ENCODE measurements around the gene SAMD4A. TPM values are rescaled to one million over a fixed set of nuclear protein-coding genes. Genes with fewer than 3 reads are reported as not detected.

SAMD4A gene
- total RNA-seq, 1 donor from 2014 or later, result 92.2 TPM

DNA sequence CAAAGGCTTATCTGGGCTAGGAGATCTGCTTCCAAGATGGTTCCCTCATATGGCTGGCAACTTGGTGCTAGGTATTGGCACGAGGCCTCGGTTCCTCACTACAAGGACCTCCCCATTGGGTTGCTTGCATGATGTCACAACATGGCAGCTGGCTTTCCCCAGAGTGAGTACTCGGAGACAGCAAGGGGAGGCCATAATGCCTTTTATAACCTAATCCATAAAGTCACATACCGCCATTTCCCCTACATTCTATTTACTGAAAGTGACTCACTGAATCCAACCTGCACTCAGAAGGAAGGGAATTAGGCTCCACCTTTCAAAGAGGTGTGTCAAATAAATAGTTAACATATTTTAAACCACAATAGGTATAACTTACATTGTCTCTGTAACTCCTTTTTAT lies 130.9 kb downstream of the SAMD4A start:
- no peak for DNase-seq (ENCODE audit: extremely low read depth, low read depth, low spot score)

DNA sequence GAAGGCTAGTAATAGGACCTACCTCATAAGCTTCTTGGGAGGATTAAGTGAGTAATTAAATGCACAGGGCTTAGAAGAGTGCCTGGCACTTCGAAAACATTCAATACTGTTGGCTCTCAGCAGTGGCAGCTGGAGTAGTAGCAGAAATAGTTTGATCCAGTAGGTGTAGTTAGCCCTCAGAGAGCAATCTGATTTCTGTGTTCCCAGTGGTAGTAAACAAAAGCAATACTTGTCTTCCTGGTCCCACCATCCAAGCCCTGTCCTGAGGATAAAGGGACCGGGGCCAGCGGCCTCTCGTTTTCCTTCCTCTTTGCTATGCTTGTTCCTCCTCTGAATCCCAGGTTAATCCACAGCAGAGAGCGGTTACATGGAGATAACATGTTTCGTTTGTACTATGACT lies 131.6 kb downstream of the SAMD4A start:
- DNase-seq (ENCODE audit: extremely low read depth, low read depth, low spot score), result no peak

DNA sequence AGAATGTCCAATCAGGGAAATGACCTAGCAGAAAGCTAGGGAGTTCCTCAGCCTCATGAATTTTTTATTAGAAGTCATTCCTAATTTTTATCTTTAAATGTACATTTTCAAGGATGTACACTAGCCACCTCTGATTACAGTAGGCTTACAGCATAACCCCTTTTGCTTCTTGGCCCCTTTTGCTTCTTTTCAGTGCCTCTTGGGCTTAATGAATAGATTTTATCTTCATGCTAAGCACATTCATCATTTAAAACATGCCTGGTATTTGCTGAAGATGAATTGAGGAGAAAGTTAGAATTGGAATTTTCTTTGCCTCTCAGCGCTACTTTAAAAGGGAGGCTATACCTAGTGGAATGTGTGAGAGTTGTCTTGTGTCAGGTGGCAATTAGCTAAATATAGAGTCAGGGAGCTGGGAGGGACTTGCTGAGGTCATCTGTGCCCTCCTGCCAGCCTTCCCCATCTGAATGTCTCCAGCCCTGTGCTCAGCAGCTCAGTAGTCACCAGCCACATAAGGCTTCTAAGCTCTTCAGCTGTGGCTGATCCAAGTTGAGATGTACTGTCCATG lies 132.1 kb downstream of the SAMD4A start:
- DNase-seq (ENCODE audit: extremely low read depth, low read depth, low spot score), result no peak

DNA sequence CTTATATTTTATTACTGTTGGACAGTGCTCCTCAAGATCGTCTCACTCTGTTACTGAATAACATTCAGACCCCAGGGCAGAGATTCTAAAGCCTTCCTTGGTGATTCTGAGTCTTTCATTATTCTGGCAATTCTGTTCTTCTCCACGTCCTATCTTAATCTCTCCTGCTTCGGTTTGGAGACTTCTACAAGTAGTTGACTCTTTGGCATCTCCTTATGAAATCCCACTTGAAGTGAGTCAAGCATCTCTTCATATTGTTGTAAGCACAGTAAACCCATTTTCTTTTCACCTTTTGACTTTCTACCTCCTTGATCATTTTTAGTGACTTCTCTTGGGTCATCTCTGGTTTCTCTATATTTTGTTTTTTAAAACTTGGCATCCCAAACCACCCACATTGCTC lies 132.8 kb downstream of the SAMD4A start:
- DNase-seq (ENCODE audit: extremely low read depth, low read depth, low spot score), result no peak

DNA sequence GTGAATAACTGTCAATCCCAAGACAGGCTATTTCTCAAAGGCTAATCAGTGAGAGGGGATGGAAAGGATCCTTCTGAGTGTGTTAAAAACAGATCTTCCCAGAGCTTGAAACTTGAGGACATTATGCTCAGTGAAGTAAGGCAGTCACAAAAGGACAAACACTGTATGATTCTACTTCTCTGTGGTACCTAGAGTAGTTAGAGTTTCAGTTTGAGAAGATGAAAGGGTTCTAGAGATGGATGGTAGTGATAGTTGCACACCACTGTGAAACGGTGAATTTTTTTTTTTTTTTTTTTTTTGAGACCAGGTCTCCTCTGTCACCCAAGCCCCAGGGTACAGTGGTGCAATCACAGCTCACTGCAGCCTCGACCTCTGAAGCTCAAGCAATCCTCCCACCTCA lies 133.8 kb downstream of the SAMD4A start:
- no peak for DNase-seq (ENCODE audit: extremely low read depth, low read depth, low spot score)

DNA sequence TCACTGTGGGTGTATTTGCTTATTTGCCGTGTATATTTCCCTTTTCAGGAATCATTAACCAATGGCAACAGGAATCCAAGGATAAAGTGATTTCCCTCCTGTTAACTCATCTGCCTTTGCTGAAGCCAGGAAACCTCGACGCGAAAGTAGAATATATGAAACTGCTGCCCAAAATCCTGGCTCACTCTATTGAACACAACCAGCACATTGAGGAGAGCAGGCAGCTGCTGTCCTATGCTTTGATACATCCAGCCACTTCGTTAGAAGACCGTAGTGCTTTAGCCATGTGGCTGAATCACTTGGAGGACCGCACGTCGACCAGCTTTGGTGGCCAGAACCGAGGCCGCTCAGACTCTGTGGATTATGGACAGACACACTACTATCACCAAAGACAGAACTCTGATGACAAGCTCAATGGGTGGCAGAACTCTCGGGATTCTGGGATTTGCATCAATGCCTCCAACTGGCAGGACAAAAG lies 135.1 kb downstream of the SAMD4A start:
- no peak for DNase-seq (ENCODE audit: extremely low read depth, low read depth, low spot score)

DNA sequence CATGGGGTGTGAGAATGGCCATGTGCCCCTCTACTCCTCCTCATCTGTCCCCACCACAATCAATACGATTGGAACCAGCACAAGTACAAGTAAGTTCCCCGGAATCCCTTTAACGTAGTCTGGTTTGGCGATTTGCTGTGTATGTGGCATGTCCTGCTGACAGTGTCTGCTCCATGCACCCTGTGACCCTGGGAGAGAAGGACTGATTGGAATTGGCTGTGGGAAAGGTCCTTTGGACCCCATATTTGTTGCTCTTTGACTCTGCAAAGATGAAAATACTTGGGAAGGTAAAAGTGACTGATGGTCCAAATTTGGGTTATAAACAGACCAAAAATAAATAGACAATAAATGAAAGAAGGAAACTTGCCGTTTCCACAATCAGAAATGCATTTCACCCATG lies 135.6 kb downstream of the SAMD4A start:
- DNase-seq (ENCODE audit: extremely low read depth, low read depth, low spot score), result no peak

DNA sequence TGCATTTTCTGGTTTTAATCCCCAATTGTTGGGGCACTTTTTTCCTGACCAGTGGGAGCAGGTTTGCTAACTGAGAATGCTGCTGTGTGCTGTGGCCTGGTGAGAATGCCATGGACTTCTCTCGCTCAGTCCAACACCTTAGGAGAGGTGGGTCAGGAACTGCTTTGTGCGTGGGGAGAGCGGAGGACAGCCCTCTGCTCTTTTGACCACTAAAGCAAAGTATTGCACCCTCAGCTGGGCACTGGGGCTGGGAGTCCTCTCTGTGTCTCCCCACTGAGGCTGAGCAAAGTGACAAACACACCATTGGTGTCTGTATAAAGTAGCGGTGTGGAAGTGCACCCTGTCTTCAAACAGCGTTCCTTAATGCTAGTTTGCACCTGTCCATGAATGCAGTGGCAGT lies 136.2 kb downstream of the SAMD4A start:
- DNase-seq (ENCODE audit: extremely low read depth, low read depth, low spot score), result no peak

DNA sequence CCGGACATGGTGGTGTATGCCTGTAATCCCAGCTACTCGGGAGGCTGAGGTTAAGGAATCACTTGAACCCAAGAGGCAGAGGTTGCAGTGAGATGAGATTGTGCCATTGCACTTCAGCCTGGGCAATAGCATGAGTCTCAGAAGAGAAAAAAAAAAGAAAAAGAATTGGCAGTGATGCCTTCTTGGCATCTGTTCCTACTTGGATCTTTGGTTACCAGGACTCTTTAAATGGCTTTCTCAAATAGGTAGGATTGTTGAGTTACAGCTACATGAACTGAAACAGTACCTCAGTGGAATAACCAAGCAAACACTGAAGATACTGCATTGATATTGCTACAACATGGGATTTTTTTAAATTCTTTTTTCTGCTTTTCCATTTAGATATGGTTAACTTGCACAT lies 136.8 kb downstream of the SAMD4A start:
- DNase-seq (ENCODE audit: extremely low read depth, low read depth, low spot score), result no peak

DNA sequence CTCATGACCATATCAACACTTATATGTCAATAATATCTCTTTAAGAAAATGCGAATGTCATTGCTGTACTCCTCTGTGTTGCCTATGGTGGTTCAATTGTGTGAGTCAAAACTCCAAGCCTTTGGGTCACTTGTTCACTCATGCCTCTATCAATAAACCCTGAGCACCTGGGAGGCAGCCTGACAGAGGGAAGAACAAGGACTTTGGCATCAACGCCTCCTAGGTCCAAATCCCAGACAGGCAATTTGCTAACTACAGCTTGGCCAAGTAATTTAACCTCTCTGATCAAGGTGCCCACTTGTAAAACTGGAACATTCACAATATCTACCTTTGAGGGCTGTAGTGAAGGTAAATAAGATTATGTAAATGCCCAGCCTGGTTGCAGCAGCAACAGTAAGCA lies 137.8 kb downstream of the SAMD4A start:
- no peak for DNase-seq (ENCODE audit: extremely low read depth, low read depth, low spot score)

DNA sequence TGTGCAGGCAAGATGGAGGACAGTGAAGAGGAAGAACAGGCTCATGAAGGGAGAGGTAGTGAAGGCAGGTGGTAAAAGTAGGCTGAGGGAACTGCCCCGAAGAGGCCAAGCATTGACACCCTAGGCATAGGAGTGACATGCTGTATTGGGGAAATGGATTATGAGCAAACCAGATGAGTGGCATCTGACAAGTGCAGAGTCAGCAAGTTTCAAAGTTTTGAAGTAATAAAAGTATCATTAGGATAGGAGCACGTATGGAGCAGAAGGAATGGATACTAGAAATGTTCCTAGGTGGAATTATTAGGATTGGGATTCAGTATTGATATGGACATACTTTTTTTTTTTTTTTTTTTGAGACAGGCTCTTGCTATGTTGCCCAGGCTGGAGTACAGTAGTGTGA lies 139.8 kb downstream of the SAMD4A start:
- no peak for DNase-seq (ENCODE audit: extremely low read depth, low read depth, low spot score)

DNA sequence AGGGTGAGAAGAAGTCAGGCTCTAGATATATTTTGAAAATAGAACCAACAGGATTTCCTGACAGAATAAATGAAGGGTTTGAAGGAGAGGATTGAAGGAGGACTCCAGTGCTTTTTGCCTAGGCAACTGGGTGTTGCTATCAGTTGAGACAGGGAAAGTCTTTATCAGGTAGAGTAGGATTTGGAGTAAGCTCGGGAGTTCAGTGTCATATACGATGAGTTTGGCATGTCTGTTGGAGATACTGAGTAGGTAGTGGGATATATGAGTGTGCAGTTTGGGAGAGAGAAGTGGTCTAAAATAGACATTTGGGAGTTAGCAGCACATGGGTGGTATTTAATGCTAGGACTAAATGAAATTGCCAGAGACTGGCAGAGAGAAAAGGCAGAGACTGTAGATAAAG lies 141.2 kb downstream of the SAMD4A start:
- no peak for DNase-seq (ENCODE audit: extremely low read depth, low read depth, low spot score)

DNA sequence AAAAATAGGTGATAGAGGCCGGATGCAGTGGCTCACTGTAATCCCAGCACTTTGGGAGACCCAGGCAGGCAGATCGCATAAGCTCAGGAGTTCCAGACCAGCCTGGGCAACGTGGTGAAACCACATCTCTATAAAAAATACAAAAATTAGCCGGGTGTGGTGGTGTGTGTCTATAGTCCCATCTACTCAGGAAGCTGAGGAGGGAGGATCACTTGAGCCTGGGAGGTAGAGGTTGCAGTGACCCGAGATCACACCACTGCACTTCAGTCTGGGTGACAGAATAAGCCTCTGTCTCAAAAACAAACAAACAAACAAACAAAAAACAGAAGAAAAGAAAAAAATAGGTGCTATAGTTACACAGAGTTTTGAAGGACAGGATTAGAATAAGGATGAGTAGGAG lies 142.1 kb downstream of the SAMD4A start:
- no peak for DNase-seq (ENCODE audit: extremely low read depth, low read depth, low spot score)

DNA sequence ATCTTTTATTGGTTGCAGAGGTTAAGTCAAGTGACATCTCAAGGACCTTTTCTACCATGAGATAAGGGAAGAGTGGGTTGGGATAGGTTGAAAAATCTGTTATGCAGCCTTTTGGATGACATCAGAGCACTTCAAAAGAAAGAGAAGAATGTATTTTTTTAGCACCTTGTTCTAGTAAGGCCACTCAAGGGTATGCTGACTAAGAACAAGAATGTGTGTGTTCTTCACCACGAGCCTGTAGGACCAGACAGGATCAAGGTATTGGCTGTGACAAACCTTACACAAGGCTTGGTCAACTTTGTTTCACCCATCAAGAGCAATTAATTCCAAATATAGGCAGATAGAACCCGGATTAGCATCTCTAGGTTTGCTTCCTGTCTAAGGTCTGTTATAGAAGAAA lies 142.5 kb downstream of the SAMD4A start:
- no peak for DNase-seq (ENCODE audit: extremely low read depth, low read depth, low spot score)

DNA sequence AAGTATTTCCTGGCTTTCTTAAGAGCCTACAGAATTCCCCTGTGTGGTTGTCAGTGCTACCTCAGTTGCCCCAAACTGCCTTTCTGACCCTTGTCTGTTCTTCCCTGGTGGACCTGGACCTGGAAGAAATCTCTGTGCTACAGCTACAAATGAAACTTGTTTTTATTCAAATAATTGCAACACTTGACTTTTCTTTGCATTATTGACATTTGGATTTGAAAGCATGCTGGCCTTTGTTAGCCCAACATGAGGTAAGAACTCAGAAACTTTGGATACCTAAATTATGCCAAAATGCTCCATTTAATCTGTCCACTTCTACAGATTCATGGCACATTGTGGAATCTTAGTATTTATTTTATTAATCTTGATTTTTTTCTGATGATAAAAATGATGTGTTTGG lies 142.9 kb downstream of the SAMD4A start:
- DNase-seq (ENCODE audit: extremely low read depth, low read depth, low spot score), result no peak

DNA sequence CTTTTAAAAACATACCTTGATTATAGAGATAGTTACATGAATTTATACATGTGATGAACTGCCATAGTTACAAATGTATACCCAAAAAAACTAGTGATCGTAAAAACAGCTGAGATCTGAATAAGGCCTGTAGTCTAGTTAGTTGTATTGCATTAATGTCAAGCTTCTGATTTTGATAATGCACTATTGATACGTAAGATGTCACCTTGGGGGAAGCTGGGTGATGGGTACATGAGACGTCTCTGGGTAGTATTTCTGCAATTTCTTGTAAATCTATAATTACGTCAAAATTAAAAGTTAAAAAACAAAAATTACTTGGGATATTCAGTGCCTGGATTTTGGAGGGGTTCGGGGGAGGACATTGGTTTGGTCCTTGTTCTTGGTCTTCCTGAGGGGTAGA lies 144.4 kb downstream of the SAMD4A start:
- DNase-seq (ENCODE audit: extremely low read depth, low read depth, low spot score), result no peak

DNA sequence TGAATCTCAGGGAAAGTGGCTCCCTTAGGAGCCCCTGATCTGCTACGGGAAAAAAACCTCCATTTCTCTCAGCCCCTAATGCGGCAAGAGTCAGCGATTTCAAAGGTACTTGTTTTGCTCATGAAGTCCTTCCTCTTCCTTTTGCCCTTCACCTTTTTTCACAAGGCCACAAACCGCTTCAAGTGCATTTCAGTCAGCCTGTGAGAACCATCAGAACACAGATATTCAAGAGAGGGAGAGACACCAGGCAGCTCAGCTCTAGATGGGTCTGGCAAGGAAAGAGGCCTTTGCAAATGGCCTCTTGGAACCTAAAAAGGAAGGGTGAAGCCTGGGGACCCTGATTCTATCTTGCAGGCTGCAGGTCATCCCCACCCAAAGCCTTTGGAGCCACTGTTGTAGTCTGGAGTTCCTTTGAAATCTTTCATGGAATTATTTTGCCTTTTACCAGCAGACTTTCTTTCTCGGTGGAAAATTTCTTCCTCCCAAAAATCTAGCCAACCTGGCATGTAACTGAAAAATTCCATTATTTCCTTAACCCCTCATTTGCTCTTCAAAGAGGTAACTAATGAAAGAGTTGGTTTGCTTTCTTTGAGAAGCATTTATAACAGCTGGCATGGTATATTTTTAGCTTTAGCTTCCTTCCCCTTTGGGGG lies 145.0 kb downstream of the SAMD4A start:
- no peak for DNase-seq (ENCODE audit: extremely low read depth, low read depth, low spot score)

DNA sequence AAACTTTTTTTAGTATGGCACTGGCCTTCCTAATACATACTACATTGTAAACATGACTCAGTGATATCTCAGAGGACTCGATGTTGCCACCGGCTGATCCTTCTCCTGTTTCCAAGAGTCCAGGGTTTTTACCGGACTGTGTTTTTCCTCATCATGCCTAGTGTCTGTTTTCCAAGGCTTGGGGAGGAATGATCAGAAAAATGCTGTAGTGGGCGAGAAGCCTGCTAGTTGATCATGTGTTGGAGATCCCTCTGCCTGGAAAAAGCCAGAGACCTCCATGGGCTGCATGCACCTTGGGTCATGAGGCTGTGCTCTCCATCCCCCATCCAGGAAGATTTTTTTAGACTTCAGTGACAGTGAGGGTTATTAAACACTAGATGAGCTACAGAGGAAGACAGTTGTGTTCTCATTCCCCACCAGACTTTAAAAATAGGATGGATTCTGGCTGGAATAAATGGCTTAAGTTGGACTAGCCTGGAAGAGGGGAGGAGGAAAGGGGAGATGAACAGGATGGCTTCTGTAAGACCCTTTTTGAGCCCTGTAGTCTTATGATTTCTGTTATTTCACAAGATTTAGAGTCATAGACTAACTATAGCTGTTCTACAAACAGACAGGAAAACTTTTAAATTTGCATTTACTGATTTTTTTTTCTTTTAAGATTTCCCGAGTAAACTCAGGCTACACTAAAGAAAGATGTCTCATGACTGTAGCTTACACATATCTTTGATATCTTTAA lies 145.7 kb downstream of the SAMD4A start:
- DNase-seq (ENCODE audit: extremely low read depth, low read depth, low spot score), result no peak

DNA sequence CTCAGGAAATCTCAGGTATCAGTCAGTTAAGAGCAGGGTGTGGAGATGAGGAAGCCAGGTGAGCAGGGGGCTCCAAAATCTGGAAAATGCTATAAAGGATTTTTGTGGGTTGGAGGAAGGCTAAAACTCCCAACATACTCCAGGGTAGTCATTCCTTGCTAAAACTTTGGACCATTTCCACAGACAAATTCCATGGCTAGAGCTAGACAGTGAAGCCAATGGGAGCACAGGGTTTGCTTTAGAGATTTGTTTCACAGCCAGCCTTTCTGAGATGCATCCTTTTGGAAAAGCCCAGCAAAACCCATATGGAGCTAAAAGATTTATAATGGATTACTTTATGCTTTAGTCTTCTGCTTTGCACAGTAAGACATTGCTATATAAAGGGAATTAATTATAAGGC lies 146.5 kb downstream of the SAMD4A start:
- DNase-seq (ENCODE audit: extremely low read depth, low read depth, low spot score), result no peak

DNA sequence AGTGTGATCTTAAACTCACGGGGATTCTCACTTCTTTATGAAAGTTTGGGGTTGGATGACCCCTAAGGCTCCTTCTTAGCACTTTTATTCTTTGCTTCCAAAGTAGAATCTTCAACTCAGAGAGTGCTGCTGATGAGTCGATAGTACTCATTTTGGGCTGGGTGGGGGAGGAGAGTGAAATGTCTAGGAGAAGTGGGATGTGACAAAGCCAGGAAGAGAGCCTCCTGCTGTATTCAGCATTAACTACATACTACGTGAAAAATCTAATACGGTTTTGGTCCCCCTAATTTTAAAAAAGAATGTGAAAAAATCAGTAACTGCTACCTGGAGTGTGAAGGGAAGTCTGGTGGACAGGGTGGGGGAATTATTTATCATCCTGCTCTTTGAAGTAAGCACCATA lies 148.3 kb downstream of the SAMD4A start:
- DNase-seq (ENCODE audit: extremely low read depth, low read depth, low spot score), result no peak

DNA sequence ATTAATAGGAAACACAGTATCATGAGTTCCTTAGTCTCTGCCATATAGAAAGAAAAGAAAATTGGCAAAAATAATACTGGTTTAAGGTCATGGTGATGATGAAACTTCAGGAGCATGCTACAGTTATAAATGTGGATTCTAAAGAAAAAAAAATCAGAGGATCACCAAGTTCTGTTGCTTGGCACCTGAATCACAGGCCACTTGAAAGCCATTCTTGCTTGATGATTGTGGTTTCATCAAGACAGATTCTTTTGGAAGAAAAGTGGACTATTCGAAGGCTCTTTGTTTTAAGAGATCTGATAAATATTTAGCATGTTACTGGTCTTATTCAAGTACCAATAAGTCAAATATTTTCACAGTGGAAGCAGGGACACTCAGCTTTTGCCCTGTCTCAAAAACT lies 148.9 kb downstream of the SAMD4A start:
- no peak for DNase-seq (ENCODE audit: extremely low read depth, low read depth, low spot score)

DNA sequence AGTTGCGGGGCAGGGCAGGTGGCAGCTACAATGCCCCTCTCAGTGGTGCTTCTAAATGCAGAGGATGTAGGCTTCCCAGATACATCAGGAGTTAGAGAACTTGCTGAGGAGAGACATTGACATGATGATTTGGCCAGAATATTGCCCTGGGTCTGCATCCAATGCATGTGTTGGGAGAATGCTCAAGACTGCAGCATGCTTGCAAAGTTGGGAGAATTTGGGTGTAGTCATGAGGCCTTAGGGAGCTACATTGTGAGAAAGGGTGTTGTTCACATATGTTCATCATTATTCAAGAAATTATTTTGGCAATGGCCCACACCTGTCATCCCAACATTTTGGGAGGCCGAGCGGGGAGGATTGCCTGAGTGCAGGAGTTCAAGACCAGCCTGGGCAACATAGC lies 149.9 kb downstream of the SAMD4A start:
- DNase-seq (ENCODE audit: extremely low read depth, low read depth, low spot score), result no peak

Data from glomerular endothelial cell (primary cell).